ENCODE measurements around the gene PTGIR. TPM values are rescaled to one million over a fixed set of nuclear protein-coding genes. Genes with fewer than 3 reads are reported as not detected.

The PTGIR gene
- total RNA-seq, 1 donor from 2014 or later: 0.27 TPM

- Mint-ChIP-seq H3K27ac (ENCODE audit: unreplicated experiment) (no peak overlapping the region), H3K27me3 (ENCODE audit: unreplicated experiment) (peaks cover 13% of the 10 kb centered on the region), H3K4me1 (ENCODE audit: low read depth, unreplicated experiment) (peaks cover 29% of the 10 kb centered on the region), H3K36me3 (ENCODE audit: unreplicated experiment) (peaks cover 5% of the 10 kb centered on the region), H3K4me3 (ENCODE audit: unreplicated experiment) (peak overlapping the region; percentile 92), H3K9me3 (ENCODE audit: unreplicated experiment) (peaks cover 11% of the 10 kb centered on the region)
- no peak for TF ChIP-seq CTCF (IDR thresholded peaks at IDR 0.05; ENCODE audit: partially characterized antibody, unreplicated experiment)
- no peak for DNase-seq
These were observed 19.5 kb downstream of the PTGIR start for GRCh38 chr19:46605356-46605821.

- Mint-ChIP-seq H3K27ac (ENCODE audit: unreplicated experiment) (no peak overlapping the region), H3K4me1 (ENCODE audit: low read depth, unreplicated experiment) (peaks cover 29% of the 10 kb centered on the region), H3K36me3 (ENCODE audit: unreplicated experiment) (peaks cover 5% of the 10 kb centered on the region), H3K27me3 (ENCODE audit: unreplicated experiment) (peaks cover 16% of the 10 kb centered on the region), H3K9me3 (ENCODE audit: unreplicated experiment) (peaks cover 12% of the 10 kb centered on the region), H3K4me3 (ENCODE audit: unreplicated experiment) (peak overlapping the region; percentile 92)
- DNase-seq: no peak
- TF ChIP-seq CTCF (IDR thresholded peaks at IDR 0.05; ENCODE audit: partially characterized antibody, unreplicated experiment): no peak
These were observed 20.0 kb downstream of the PTGIR start for GRCh38 chr19:46604781-46605355.

GRCh38 chr19:46603752-46604231 lies 21.1 kb downstream of the PTGIR start:
- no peak for DNase-seq
- Mint-ChIP-seq H3K4me3 (ENCODE audit: unreplicated experiment) (peak overlapping the region; percentile 92), H3K27me3 (ENCODE audit: unreplicated experiment) (peaks cover 13% of the 10 kb centered on the region), H3K4me1 (ENCODE audit: low read depth, unreplicated experiment) (peaks cover 27% of the 10 kb centered on the region), H3K9me3 (ENCODE audit: unreplicated experiment) (peaks cover 12% of the 10 kb centered on the region), H3K27ac (ENCODE audit: unreplicated experiment) (peak overlapping the region; percentile 66), H3K36me3 (ENCODE audit: unreplicated experiment) (peaks cover 3% of the 10 kb centered on the region)
- no peak for TF ChIP-seq CTCF (IDR thresholded peaks at IDR 0.05; ENCODE audit: partially characterized antibody, unreplicated experiment)

GRCh38 chr19:46603195-46603637 lies 21.7 kb downstream of the PTGIR start:
- DNase-seq: no peak
- H3K27me3 Mint-ChIP-seq (ENCODE audit: unreplicated experiment): peaks cover 13% of the 10 kb centered on the region
- peaks cover 27% of the 10 kb centered on the region for H3K4me1 Mint-ChIP-seq (ENCODE audit: low read depth, unreplicated experiment)
- peaks cover 17% of the 10 kb centered on the region for H3K9me3 Mint-ChIP-seq (ENCODE audit: unreplicated experiment)
- peaks cover 9% of the 10 kb centered on the region for H3K36me3 Mint-ChIP-seq (ENCODE audit: unreplicated experiment)
- peak overlapping the region; percentile 66 for H3K27ac Mint-ChIP-seq (ENCODE audit: unreplicated experiment)
- TF ChIP-seq CTCF (IDR thresholded peaks at IDR 0.05; ENCODE audit: partially characterized antibody, unreplicated experiment): no peak
- H3K4me3 Mint-ChIP-seq (ENCODE audit: unreplicated experiment): peak overlapping the region; percentile 92

All from glutamatergic neuron (in vitro differentiated cells).